Measurements from ENCODE around the gene ACVRL1.

The ACVRL1 gene

DNA sequence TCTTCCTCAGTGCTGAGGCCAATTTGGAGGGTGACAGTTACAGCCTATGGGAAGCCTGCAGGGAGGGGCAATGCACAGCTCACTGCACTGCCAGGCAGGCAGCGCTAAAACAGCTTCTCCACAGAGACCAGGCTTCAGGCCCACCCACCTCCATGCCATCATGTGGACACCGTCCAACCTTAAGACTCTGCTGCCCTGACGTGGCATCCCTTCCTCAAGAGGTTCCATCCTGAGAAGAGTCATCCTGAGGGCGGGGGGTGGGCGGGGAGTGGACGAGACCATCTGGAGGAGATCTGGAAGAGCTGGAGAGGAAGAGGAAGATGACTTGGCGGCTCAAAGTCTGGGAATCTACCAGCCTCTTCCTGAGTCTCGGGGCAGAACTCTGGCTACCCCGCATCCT is 8.4 kb upstream of the ACVRL1 start:
- DNase-seq (ENCODE audit: low read depth), result peak; percentile 54

DNA sequence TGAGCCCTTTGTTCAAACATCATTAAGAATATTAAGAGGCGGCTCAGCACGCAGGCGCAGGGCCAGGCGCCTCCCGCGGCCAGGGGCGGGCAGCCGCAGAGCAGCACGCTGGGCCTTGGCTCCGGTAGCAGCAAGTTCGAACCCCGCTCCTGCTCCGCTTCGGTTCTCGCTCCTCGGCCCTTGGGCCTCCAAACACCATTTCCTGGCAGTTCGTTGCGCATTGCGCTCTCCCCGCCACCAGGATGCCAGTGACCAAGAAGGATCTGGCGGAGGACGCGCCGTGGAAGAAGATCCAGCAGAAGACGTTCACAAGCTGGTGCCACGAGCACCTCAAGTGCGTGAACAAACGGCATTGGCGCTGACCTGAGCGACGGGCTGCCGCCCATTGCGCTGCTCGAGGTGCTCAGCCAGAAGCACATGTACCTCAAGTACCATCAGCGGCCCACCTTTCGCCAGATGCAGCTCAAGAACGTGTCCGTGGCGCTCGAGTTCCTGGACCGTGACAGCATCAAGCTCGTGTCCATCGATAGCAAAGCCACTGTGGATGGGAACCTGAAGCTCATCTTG is 6.9 kb upstream of the ACVRL1 start:
- no peak for DNase-seq (ENCODE audit: low read depth)

DNA sequence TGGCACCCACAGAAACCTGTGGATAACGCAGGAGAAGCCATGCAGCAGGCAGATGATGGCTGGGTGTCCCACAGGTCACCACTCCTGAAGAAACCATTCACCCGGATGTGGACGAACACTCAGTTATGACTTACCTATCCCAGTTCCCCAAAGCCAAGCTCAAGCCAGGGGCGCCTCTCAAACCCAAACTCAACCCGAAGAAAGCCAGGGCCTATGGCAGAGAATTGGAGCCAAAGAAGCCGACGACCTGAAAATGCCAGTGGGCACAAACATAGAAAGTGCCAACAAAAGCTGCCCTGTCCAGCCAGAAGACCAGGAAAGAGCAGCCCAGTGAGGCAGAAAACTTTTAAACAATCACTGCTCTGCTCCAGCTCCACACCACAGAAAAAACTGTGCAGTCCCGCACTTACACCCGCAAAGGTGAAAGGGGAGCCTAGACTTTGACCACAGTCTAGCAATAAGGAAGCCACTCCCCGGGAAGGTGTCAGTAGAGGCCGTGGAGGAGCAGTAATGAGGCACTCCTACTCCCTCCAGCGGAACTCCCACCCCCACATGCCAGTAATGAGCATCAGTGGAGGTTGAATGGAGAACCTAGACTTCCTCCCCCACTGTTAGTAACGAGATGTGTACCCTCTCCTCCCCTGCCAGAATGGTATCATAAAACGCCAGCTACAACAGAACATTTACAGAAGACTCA is 6.0 kb upstream of the ACVRL1 start:
- peak; percentile 30 for DNase-seq (ENCODE audit: low read depth)

DNA sequence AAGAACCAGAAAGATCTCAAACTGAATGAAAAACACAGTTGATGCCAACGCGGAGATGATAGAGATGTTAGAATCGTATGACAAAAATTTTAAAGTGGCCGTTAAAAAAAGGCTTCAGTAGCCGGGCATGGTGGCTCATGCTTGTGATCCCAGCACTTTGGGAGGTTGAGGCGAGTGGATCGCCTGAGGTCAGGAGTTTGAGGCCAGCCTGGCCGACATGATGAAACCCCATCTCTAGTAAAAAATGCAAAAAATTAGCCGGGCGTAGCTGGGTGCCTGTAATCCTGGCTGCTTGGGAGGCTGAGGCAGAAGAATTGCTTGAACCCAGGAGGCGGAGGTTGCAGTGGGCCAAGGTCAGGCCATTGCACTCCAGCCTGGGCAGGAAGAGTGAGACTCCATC is 5.4 kb upstream of the ACVRL1 start:
- DNase-seq (ENCODE audit: low read depth), result no peak

DNA sequence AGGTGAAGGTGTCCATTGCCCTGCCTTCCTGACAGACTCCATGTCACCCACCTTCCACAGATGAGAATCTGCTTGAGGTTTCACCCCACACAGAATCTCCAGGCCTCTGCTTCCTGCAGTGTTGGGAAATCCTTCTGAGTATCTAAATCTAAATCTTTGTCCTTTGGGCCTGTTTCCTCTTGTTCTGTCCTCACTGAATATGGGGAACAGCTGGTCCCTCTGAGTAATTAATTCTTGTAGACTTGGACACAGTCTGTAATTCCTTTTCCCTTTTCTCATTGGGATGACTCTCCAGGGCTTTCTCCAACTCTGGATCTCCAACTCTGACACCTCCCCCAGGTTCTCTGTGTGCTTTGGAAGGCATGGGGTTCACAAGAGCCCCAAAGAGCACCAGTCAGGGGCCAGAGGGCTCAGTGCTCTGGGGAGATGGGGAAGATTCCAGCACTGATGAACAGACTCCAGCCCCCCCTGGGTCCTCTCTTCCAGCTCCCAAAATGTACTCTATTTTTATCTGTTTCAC is 2.3 kb upstream of the ACVRL1 start:
- no peak for DNase-seq (ENCODE audit: low read depth)

DNA sequence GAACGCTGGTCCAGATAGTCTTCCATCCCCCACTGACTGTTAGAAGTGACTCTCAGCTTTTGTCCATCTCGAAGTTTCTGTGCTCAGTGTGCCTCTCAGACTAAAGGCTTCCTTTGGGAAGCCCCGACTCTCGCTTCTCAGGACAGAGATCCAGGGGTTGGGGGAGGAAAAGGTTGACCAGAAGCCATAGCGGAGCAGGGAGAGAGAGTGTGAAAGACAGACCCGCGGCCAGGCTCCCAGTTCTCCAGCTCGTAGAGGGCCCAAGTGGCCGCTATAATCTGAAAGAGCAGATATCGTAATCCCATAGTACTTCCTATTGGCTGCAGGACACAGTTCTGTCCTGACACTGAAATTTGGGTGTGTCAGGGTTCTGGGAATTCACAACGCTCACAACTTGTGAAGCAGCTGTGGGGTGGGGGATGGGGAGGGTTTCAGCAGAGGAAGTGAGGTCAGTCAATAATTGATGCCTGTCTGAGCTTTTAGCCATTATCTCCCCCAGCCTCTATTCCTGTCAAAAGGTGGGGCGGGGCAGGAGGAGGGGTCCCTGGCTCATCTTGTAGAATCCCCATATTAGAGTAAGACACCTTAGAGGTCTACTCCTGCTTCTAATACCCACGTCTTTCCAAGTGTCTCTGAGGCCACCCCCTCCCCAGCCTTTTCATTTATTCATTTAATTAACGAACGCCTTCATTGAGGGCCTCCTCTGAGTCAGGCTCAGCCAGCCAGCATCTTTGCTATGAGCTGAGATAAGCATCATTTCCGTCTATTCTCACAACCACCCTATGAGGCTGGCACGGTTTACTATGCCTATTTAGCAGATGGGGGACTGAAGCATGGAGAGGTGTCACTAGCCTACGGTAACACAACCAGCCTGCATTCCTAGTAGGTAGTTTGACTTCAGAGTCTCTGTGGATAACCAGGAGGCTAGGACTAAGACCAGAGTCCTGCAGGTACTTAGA is 1.6 kb upstream of the ACVRL1 start:
- DNase-seq (ENCODE audit: low read depth), result no peak

DNA sequence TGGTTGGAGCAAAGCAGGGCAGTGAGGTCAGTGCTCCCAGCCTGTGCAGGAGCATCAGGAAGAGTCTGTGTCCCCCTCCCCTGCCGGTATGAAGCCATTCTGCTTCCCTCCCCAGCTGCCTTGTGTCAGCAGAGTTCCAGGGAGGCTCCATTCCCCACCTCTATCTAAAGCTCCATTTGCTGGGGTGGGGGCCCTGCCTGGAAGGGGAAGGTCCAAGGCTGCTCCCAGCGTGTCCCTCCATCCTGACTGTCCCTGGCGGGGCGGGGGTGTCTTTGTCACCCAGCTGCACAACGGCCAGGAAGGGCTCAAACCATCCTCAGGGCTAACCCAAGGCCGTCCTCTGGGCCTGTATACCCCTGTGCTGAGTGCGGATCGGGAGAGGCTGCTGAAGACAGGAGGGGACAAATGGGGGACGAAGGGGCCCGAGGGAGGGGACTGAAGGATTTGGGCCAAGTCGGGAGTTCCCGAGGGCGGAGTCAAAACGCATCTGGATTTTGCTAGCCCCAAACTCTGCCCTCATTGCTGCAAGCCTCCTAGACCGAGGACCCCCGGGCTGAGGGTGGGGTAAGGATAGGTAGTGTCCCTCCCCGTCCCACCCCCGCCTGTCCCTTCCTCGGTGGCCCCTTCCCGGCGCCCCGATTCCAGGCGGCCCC is 748 bp upstream of the ACVRL1 start:
- no peak for DNase-seq (ENCODE audit: low read depth)

DNA sequence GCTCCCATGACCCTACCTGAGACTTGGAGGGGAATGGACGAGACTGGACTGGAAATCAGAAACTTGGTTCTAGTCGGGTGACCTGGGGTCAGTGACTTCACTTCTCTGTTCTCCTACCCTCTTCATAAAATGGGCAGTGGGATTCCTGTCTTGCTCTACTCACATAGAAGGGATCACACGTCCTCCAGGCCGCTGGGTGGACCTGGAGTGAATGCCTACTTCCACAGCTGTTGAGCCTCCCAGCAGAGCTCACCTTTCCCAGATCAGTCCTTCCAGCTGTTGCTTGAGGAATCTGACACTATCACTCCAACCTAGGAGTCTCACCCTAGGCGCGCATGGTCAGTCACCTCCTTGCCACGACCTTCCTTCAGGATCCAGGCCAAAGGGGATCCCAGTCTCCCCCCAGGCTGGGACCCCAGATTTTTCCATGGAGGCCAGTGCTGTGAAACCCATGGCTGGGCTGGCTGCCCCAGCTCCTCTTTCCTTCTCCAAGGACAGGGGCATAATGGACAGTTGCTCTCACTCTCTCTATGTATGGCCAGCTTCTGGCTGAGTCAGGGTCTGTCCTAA is 637 bp downstream of the ACVRL1 start:
- no peak for DNase-seq (ENCODE audit: low read depth)

DNA sequence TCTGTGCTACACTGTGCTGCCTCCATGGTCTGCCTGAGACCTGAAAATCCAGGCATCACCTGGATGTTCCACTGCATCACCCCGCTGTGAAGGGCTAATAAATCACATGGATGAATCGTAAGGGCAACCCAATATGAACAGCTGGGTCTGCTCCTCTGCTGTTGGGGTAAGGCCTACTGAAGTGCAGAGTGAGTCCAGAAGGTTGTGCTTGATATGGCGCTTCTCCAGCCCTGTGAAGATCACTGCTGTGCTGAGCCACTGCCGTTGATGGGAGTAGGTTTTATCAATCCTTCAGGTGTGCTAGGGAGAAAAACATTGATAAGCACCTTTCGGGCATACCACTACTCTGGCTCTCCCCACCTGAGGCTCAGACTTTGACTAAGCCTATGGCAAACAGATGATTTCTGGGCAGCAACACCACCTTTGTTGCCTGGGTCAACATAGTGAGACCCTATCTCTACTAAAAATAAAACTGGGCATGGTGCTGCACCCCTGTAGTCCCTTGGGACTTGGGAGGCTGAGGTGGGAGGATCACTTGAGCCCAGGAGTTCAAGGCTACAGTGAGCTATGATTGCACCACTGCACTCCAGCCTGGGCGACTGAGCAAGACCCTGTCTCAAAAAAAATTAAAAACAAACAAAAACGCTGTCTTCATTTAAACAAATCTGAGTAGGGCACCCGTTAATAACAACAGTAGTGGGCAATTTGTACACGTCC is 1.7 kb downstream of the ACVRL1 start:
- no peak for DNase-seq (ENCODE audit: low read depth)

DNA sequence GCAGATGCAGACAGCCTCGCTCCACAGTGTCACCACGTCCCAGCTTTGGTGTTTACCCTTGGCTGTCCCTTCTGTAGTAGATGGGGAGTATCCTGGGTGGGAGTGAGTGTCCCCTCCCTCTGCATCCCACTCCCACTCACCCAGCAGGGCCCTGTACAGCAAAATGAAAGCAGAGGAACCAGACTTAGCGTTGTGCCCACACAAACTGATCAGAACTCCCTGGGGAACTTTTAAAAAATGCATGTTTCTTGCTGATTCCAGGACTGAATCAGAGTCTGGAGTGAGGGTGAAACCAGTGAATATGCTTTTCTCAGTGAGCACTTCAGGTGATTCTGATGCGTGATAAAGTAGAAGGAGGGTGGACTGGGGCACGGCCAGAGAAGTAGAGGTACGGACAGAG is 2.9 kb downstream of the ACVRL1 start:
- no peak for DNase-seq (ENCODE audit: low read depth)

DNA sequence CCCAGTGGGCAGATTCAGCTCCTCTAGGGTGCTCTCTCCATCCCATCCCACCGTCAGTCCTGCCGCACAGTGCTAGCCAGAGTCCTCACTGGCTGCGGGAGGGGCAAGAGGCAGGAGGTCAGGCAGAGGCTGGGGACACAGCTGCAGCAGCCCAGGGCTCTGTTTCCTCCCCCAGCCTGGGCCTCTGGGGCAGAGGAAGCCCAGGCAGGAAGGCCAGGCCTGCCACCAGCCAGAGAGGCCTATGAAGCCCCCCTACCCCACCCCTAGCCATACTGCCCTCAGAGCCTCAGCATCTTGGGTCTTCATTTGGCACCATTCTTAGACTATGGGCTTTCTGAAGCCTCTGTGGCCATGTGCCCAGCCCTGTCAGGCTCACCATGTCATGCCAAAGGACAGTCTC is 3.4 kb downstream of the ACVRL1 start:
- no peak for DNase-seq (ENCODE audit: low read depth)

DNA sequence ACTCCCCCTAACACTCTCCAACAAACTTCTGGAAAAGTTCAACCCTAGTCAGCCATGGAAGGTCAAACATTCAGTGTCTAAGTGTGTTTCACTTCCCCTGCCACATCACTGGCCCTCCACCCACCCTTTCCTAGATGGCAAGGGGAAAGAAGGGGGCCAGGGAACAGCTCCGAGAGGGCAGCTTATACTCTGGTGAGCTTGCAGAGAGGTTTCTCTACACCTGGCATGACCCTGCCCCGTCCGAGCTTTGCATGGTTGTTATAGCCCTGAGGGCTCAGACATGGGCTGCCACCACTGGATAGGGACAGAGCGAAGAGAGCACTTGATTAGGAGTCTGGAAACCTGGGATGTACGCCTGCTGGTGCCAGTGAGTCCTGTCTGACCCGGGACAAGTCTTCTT is 4.0 kb downstream of the ACVRL1 start:
- DNase-seq (ENCODE audit: low read depth), result no peak

DNA sequence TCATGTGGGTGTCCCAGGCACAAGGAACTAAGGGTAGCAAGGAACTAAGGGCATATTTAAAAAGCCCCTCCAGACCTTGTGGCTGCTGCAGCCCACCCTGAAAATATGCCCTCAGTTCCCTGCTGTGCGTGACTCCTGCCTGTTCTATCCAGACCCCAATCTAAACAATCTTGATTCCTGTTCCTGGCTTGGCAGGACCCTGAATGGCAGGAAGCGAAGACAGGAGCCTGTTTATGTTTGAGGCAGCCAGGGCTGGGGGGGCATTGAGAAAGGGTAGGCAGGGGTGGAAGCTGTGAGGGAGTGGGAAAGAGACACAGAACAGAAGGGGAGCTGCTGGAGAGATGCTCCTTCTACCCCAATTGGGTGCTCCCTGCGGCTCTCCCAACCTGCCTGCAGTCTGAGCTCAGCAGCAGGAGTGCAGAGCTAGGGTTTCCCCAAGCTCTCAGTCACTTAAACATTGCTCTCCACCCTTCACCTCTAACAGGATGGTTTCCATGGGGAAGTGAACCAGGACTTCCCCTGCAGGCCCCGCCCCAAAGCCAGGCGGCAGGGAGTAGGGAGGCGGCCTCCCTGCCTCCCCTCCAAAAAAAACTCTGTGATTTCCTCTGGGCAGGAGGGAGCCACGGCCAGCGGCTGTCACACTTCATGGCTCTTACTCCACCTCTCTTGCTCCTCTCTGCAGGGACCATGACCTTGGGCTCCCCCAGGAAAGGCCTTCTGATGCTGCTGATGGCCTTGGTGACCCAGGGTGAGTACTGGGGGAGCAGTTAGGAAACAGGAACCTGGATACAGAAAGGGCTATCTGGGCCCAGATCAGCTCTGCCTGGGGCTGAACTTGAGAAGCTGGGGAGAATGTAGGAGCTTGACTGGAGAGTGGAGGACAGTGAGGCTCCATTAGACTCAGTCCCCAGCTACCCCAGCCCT is 4.7 kb downstream of the ACVRL1 start:
- no peak for DNase-seq (ENCODE audit: low read depth)

DNA sequence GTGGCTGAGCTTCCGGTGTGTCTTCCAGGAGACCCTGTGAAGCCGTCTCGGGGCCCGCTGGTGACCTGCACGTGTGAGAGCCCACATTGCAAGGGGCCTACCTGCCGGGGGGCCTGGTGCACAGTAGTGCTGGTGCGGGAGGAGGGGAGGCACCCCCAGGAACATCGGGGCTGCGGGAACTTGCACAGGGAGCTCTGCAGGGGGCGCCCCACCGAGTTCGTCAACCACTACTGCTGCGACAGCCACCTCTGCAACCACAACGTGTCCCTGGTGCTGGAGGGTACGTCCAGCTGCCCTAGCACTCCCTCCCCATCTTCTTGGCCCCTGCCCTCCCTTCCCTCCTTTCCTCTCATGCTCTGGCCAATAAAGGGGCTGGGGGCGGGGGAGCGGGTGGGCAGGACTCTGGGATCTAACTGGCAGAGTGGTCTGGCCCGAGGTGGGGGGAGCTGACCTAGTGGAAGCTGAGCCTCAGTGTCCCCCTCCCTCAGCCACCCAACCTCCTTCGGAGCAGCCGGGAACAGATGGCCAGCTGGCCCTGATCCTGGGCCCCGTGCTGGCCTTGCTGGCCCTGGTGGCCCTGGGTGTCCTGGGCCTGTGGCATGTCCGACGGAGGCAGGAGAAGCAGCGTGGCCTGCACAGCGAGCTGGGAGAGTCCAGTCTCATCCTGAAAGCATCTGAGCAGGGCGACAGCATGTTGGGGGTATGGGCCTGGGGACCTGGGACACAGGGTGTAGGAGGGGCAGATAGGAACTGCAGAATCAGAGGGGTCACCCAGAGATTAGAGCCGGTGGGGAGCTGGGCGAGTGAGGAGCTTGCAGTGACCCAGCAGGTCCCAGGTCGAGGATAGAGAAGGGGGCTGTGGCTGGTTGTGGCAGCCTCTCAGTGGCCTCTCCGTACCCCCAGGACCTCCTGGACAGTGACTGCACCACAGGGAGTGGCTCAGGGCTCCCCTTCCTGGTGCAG is 6.0 kb downstream of the ACVRL1 start:
- no peak for DNase-seq (ENCODE audit: low read depth)

DNA sequence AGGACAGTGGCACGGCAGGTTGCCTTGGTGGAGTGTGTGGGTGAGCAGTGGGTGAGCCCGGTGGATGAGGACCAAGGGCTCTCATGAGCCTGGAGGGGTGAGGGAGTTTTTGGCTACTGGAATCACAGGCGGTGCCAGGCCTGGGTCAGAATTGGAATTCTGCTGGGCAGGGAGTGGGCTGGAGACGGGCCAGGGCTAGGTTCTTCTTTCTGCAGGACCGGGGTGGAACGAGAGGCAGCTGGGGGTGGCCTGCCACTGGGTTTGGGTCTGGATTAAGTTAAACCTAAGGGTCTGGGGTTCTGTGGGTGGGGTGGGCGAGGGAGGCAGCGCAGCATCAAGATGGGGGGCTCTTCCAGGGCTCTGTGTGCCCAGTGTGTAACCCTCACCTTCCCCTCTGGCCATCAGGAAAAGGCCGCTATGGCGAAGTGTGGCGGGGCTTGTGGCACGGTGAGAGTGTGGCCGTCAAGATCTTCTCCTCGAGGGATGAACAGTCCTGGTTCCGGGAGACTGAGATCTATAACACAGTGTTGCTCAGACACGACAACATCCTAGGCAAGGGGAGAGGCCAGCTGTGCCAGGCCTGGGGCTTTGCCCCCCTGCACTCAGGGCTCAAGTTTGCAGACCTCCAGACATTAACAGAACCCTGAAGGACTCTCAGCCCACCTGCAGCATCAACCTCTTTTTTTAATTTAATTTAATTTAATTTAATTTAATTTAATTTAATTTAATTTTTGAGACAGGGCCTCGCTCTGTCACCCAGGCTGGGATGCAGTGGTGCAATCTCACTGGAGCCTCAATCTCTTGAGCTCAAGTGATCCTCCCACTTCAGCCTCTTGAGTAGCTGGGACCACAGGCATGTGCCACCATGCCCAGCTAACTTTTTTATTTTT is 7.0 kb downstream of the ACVRL1 start:
- DNase-seq (ENCODE audit: low read depth), result no peak

DNA sequence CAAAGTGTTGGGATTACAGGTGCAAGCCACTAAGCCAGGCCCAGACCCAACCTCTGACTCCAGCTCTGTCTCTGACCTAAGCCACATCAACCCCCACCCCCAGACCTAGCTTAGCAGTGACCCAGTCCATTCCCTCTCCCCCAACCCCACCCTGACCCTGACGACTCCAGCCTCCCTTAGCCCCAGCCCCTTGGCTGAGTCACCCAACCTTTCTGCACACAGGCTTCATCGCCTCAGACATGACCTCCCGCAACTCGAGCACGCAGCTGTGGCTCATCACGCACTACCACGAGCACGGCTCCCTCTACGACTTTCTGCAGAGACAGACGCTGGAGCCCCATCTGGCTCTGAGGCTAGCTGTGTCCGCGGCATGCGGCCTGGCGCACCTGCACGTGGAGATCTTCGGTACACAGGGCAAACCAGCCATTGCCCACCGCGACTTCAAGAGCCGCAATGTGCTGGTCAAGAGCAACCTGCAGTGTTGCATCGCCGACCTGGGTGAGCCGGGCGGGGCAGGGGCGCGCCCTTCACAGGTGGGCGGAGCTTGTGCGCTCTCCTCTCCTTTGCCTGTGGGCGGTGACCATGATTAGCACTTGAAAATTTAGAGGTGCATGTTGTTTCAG is 7.8 kb downstream of the ACVRL1 start:
- no peak for DNase-seq (ENCODE audit: low read depth)

DNA sequence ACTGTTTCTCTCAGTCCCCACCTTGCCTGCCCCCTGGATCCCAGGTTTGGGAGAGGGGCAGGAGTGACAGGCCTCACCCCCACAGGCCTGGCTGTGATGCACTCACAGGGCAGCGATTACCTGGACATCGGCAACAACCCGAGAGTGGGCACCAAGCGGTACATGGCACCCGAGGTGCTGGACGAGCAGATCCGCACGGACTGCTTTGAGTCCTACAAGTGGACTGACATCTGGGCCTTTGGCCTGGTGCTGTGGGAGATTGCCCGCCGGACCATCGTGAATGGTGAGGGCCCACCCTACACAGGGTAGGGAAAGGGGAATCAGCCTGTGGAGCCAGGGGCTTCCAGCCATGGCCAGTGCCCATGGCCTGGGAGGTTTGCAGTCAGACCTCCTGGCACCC is 8.6 kb downstream of the ACVRL1 start:
- DNase-seq (ENCODE audit: low read depth), result no peak
